Testis (tissue), 2 donors: ENCODE measurements around the gene DNAJC18.
"Not testable (repeated sequence)": the region's sequence is repeated elsewhere in the genome, so short reads cannot be mapped to it uniquely, and the experiment has no call there.

Experiments used
- POLR2A ChIP-seq: fragments of 450-650 bp; IDR thresholded peaks from one replicate; pipeline ENCODE4 v1.6.1; 2017; ENCODE audit warnings: antibody characterized with exemption, mild to moderate bottlenecking, moderate library complexity
- TF ChIP-seq, protein P1 (sequence below), 3 experiments: fragments of 450-650 bp in 2 of 3; fragments of 200-600 bp in 1 of 3; sonication (generic) in 1 of 3; IDR thresholded peaks; one replicate each; pipeline ENCODE4 v1.5.1; 2016 to 2019; ENCODE audit warnings: antibody characterized with exemption in 3 of 3, mild to moderate bottlenecking in 2 of 3, moderate library complexity in 1 of 3

DNA sequence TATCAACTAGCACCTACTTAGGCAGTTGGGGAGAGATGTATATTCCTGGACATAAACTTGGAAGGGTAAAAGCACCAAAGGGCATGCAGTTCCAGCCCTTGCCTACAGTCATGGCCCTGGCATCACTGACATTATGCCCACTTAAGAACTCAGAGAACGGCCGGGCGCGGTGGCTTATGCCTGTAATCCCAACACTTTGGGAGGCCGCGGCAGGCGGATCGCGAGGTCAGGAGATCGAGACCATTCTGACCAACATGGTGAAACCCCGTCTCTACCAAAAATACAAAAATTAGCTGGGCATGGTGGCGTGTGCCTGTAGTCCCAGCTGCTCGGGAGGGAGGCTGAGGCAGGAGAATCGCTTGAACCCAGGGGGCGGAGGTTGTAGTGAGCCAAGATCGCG, 1.1 kb upstream of the DNAJC18 start:
- TF ChIP-seq, protein P1, sequence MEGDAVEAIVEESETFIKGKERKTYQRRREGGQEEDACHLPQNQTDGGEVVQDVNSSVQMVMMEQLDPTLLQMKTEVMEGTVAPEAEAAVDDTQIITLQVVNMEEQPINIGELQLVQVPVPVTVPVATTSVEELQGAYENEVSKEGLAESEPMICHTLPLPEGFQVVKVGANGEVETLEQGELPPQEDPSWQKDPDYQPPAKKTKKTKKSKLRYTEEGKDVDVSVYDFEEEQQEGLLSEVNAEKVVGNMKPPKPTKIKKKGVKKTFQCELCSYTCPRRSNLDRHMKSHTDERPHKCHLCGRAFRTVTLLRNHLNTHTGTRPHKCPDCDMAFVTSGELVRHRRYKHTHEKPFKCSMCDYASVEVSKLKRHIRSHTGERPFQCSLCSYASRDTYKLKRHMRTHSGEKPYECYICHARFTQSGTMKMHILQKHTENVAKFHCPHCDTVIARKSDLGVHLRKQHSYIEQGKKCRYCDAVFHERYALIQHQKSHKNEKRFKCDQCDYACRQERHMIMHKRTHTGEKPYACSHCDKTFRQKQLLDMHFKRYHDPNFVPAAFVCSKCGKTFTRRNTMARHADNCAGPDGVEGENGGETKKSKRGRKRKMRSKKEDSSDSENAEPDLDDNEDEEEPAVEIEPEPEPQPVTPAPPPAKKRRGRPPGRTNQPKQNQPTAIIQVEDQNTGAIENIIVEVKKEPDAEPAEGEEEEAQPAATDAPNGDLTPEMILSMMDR (IDR thresholded peaks at IDR 0.05): not testable (repeated sequence)
- not testable (repeated sequence) for TF ChIP-seq POLR2A
